ENCODE data around the gene ZNF423. TPM values are rescaled to one million over a fixed set of nuclear protein-coding genes. Genes with fewer than 3 reads are reported as not detected.

Gene ZNF423
- total and polyA plus RNA-seq, 2 donors: 0.52 to 1.6 TPM

GRCh38 chr16:49499414-49499785, 356.5 kb downstream of the ZNF423 start:
- WGBS: 89% methylated on average over 10 of the region's 10 CpGs
- Histone ChIP-seq H3K27me3 (ENCODE audit: control insufficient read depth in 2 of 2, insufficient read depth in 1 of 2, low read length in 1 of 2) (no peaks in the 10 kb centered on the region), H3K36me3 (ENCODE audit: control insufficient read depth in 2 of 2, insufficient read depth in 2 of 2, low read length in 1 of 2) (no peaks in the 10 kb centered on the region), H3K4me3 (ENCODE audit: low read length in 2 of 2) (no peak overlapping the region), H3K27ac (ENCODE audit: low read depth in 1 of 2, low read length in 1 of 2) (no peak overlapping the region), H3K9me3 (ENCODE audit: control insufficient read depth in 2 of 2, insufficient read depth in 1 of 2, low read length in 1 of 2) (no peaks in the 10 kb centered on the region), H3K4me1 (ENCODE audit: control insufficient read depth in 2 of 2, insufficient read depth in 2 of 2, low read length in 2 of 2) (peaks cover 3 to 28% of the 10 kb centered on the region in 2 donors)
- no peak for DNase-seq (ENCODE audit: low read depth in 6 of 9, low spot score in 9 of 9)

GRCh38 chr16:49498666-49499413, 357.1 kb downstream of the ZNF423 start:
- Histone ChIP-seq H3K27me3 (ENCODE audit: control insufficient read depth in 2 of 2, insufficient read depth in 1 of 2, low read length in 1 of 2) (no peaks in the 10 kb centered on the region), H3K4me3 (ENCODE audit: low read length in 2 of 2) (no peak overlapping the region), H3K9me3 (ENCODE audit: control insufficient read depth in 2 of 2, insufficient read depth in 1 of 2, low read length in 1 of 2) (no peaks in the 10 kb centered on the region), H3K4me1 (ENCODE audit: control insufficient read depth in 2 of 2, insufficient read depth in 2 of 2, low read length in 2 of 2) (peaks cover 8 to 34% of the 10 kb centered on the region in 2 donors), H3K36me3 (ENCODE audit: control insufficient read depth in 2 of 2, insufficient read depth in 2 of 2, low read length in 1 of 2) (no peaks in the 10 kb centered on the region), H3K27ac (ENCODE audit: low read depth in 1 of 2, low read length in 1 of 2) (no peak overlapping the region)
- no peak for DNase-seq (ENCODE audit: low read depth in 6 of 9, low spot score in 9 of 9)
- WGBS: 93% methylated on average over 20 of the region's 20 CpGs

- H3K27ac ChIP-seq (ENCODE audit: low read depth in 1 of 2, low read length in 1 of 2): no peak overlapping the region
- no peaks in the 10 kb centered on the region for H3K9me3 ChIP-seq (ENCODE audit: control insufficient read depth in 2 of 2, insufficient read depth in 1 of 2, low read length in 1 of 2)
- no peak overlapping the region for H3K4me3 ChIP-seq (ENCODE audit: low read length in 2 of 2)
- 98% methylated on average over 3 of the region's 3 CpGs for WGBS
- DNase-seq (ENCODE audit: low read depth in 6 of 9, low spot score in 9 of 9): no peak
- H3K36me3 ChIP-seq (ENCODE audit: control insufficient read depth in 2 of 2, insufficient read depth in 2 of 2, low read length in 1 of 2): no peaks in the 10 kb centered on the region
- H3K27me3 ChIP-seq (ENCODE audit: control insufficient read depth in 2 of 2, insufficient read depth in 1 of 2, low read length in 1 of 2): no peaks in the 10 kb centered on the region
- peaks cover 8 to 33% of the 10 kb centered on the region in 2 donors for H3K4me1 ChIP-seq (ENCODE audit: control insufficient read depth in 2 of 2, insufficient read depth in 2 of 2, low read length in 2 of 2)
Measured at GRCh38 chr16:49498264-49498663, 357.6 kb downstream of the ZNF423 start.

DNA sequence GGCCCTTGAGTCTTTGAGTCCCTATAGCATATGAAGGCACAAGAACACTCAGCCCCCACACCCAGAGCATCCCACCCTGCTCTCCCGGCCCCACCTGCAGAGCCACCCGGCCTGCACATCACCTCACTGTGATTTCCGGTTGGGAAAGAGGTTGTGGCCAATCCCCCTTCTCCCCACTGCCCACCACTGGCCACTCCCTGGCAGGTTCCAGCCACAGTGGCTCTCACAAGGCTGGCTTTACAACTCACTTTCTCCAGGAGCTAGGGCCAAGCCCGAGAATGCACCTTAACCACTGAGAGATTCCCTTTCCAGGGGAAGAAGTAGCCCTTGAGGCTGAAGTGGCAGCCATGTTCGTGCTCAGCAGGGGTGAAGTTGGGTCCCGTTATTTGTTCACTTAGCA, 358.4 kb downstream of the ZNF423 start:
- DNase-seq (ENCODE audit: low read depth in 6 of 9, low spot score in 9 of 9): no peak
- Histone ChIP-seq H3K4me3 (ENCODE audit: low read length in 2 of 2) (no peak overlapping the region), H3K36me3 (ENCODE audit: control insufficient read depth in 2 of 2, insufficient read depth in 2 of 2, low read length in 1 of 2) (no peaks in the 10 kb centered on the region), H3K27ac (ENCODE audit: low read depth in 1 of 2, low read length in 1 of 2) (no peak overlapping the region), H3K27me3 (ENCODE audit: control insufficient read depth in 2 of 2, insufficient read depth in 1 of 2, low read length in 1 of 2) (no peaks in the 10 kb centered on the region), H3K9me3 (ENCODE audit: control insufficient read depth in 2 of 2, insufficient read depth in 1 of 2, low read length in 1 of 2) (no peaks in the 10 kb centered on the region), H3K4me1 (ENCODE audit: control insufficient read depth in 2 of 2, insufficient read depth in 2 of 2, low read length in 2 of 2) (peaks cover 8 to 26% of the 10 kb centered on the region in 2 donors)
- WGBS: 98% methylated on average over 6 of the region's 6 CpGs

GRCh38 chr16:49496656-49497055, 359.3 kb downstream of the ZNF423 start:
- Histone ChIP-seq H3K4me1 (ENCODE audit: control insufficient read depth in 2 of 2, insufficient read depth in 2 of 2, low read length in 2 of 2) (peaks cover 13 to 22% of the 10 kb centered on the region in 2 donors), H3K4me3 (ENCODE audit: low read length in 2 of 2) (no peak overlapping the region), H3K27ac (ENCODE audit: low read depth in 1 of 2, low read length in 1 of 2) (no peak overlapping the region), H3K36me3 (ENCODE audit: control insufficient read depth in 2 of 2, insufficient read depth in 2 of 2, low read length in 1 of 2) (no peaks in the 10 kb centered on the region), H3K9me3 (ENCODE audit: control insufficient read depth in 2 of 2, insufficient read depth in 1 of 2, low read length in 1 of 2) (no peaks in the 10 kb centered on the region), H3K27me3 (ENCODE audit: control insufficient read depth in 2 of 2, insufficient read depth in 1 of 2, low read length in 1 of 2) (no peaks in the 10 kb centered on the region)
- WGBS: 97% methylated on average over 5 of the region's 5 CpGs
- DNase-seq (ENCODE audit: low read depth in 6 of 9, low spot score in 9 of 9): no peak

DNA sequence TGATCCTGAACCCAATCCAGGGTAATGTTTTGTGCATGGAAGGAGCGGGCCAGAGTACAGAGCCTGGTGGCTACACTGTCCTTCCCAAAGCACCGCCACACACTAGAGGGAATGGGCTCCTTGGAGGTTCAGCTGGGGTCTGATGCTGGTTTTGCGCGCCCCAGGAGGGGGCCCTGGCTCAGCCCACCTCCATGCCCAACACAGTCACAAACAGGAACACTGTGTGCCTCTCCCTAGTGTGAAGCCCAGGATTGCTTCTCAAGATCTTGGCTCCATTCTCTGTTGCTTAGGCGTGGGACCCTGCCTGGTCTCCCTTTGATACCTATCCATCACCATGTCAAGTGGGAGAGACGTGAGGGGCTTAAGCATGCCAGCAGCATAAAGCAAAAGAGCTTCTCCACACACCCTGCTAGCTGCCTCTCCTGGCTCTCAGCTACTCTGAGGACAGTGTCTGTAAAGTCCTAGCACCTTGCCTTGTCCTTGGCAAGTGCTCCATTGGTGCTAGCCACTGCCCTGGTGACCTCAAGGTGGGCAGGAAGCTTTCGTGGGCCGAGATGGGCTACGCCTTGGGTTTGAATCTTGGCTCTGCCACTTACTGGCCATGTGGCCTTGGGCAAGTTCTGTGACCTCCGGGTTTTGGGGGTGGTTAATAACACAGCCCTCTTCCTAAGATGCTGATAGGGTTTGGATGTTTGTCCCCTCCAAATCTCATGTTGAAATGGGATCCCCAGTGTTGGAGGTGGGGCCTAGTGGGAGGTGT, 360.1 kb downstream of the ZNF423 start:
- no peak for DNase-seq (ENCODE audit: low read depth in 6 of 9, low spot score in 9 of 9)
- 98% methylated on average over 10 of the region's 10 CpGs for WGBS

GRCh38 chr16:49494891-49495566, 360.9 kb downstream of the ZNF423 start:
- H3K4me1 ChIP-seq (ENCODE audit: control insufficient read depth in 2 of 2, insufficient read depth in 2 of 2, low read length in 2 of 2): peaks cover 13 to 15% of the 10 kb centered on the region in 2 donors
- H3K9me3 ChIP-seq (ENCODE audit: control insufficient read depth in 2 of 2, insufficient read depth in 1 of 2, low read length in 1 of 2): no peaks in the 10 kb centered on the region
- DNase-seq (ENCODE audit: low read depth in 6 of 9, low spot score in 9 of 9): no peak
- no peak overlapping the region for H3K27ac ChIP-seq (ENCODE audit: low read depth in 1 of 2, low read length in 1 of 2)
- no peak overlapping the region for H3K4me3 ChIP-seq (ENCODE audit: low read length in 2 of 2)
- no peaks in the 10 kb centered on the region for H3K36me3 ChIP-seq (ENCODE audit: control insufficient read depth in 2 of 2, insufficient read depth in 2 of 2, low read length in 1 of 2)
- WGBS: 74% methylated on average over 9 of the region's 9 CpGs
- H3K27me3 ChIP-seq (ENCODE audit: control insufficient read depth in 2 of 2, insufficient read depth in 1 of 2, low read length in 1 of 2): no peaks in the 10 kb centered on the region

More for the DNA sequence above, 360.1 kb downstream of the ZNF423 start:
- H3K4me3 ChIP-seq (ENCODE audit: low read length in 2 of 2): no peak overlapping the region
- H3K4me1 ChIP-seq (ENCODE audit: control insufficient read depth in 2 of 2, insufficient read depth in 2 of 2, low read length in 2 of 2): peaks cover 13 to 20% of the 10 kb centered on the region in 2 donors
- H3K9me3 ChIP-seq (ENCODE audit: control insufficient read depth in 2 of 2, insufficient read depth in 1 of 2, low read length in 1 of 2): no peaks in the 10 kb centered on the region
- no peaks in the 10 kb centered on the region for H3K27me3 ChIP-seq (ENCODE audit: control insufficient read depth in 2 of 2, insufficient read depth in 1 of 2, low read length in 1 of 2)
- H3K27ac ChIP-seq (ENCODE audit: low read depth in 1 of 2, low read length in 1 of 2): no peak overlapping the region
- no peaks in the 10 kb centered on the region for H3K36me3 ChIP-seq (ENCODE audit: control insufficient read depth in 2 of 2, insufficient read depth in 2 of 2, low read length in 1 of 2)

- H3K27ac ChIP-seq (ENCODE audit: low read depth in 1 of 2, low read length in 1 of 2): no peak overlapping the region
Measured at GRCh38 chr16:49494474-49494873, 361.4 kb downstream of the ZNF423 start.

DNA sequence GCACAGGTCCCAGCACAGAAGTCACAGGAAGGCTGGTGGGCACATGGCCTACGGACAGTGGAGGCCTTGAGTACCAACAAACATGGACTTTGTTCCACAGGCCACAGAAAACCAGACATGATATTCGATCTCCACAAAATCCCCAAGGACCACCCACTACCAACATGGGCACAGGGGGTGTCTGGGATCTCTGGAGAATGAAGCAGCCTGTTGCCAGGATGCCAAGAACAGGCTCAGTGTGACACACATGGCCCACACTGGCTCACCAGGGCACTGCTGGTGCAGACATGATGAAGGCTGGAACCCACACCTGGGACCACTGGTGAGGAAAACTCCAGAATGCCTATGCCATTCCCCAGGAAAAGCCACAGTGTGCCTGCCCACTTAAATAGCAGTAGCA, 362.1 kb downstream of the ZNF423 start:
- Histone ChIP-seq H3K36me3 (ENCODE audit: control insufficient read depth in 2 of 2, insufficient read depth in 2 of 2, low read length in 1 of 2) (no peaks in the 10 kb centered on the region), H3K4me3 (ENCODE audit: low read length in 2 of 2) (no peak overlapping the region), H3K4me1 (ENCODE audit: control insufficient read depth in 2 of 2, insufficient read depth in 2 of 2, low read length in 2 of 2) (peaks cover 13 to 15% of the 10 kb centered on the region in 2 donors), H3K27ac (ENCODE audit: low read depth in 1 of 2, low read length in 1 of 2) (no peak overlapping the region), H3K9me3 (ENCODE audit: control insufficient read depth in 2 of 2, insufficient read depth in 1 of 2, low read length in 1 of 2) (no peaks in the 10 kb centered on the region), H3K27me3 (ENCODE audit: control insufficient read depth in 2 of 2, insufficient read depth in 1 of 2, low read length in 1 of 2) (no peaks in the 10 kb centered on the region)
- WGBS: 96% methylated on average over 2 of the region's 2 CpGs
- DNase-seq (ENCODE audit: low read depth in 6 of 9, low spot score in 9 of 9): no peak

More at GRCh38 chr16:49494474-49494873, 361.4 kb downstream of the ZNF423 start:
- Histone ChIP-seq H3K4me3 (ENCODE audit: low read length in 2 of 2) (no peak overlapping the region), H3K9me3 (ENCODE audit: control insufficient read depth in 2 of 2, insufficient read depth in 1 of 2, low read length in 1 of 2) (no peaks in the 10 kb centered on the region), H3K36me3 (ENCODE audit: control insufficient read depth in 2 of 2, insufficient read depth in 2 of 2, low read length in 1 of 2) (no peaks in the 10 kb centered on the region), H3K27me3 (ENCODE audit: control insufficient read depth in 2 of 2, insufficient read depth in 1 of 2, low read length in 1 of 2) (no peaks in the 10 kb centered on the region), H3K4me1 (ENCODE audit: control insufficient read depth in 2 of 2, insufficient read depth in 2 of 2, low read length in 2 of 2) (peaks cover 13 to 15% of the 10 kb centered on the region in 2 donors)
- 52% methylated on average over 7 of the region's 7 CpGs for WGBS
- peak in 1 of 9 donors; percentile 43 for DNase-seq (ENCODE audit: low read depth in 6 of 9, low spot score in 9 of 9)
